HepG2 (cell line): Measurements from ENCODE around the gene MACROD2.

Experiments
- BHLHE40 ChIP-seq: IDR thresholded peaks from 2 replicates; pipeline ENCODE4 v1.6.1; 2011; ENCODE audit warnings: low read length, improper control_type of control experiment
- FOXK2 ChIP-seq: fragments of 450-650 bp; IDR thresholded peaks from 2 replicates; pipeline ENCODE4 v1.6.1; 2016
- GABPA ChIP-seq, 2 experiments: IDR thresholded peaks; 2 replicates each; pipeline ENCODE4 v1.6.1; 2011 to 2016; ENCODE audit warnings: low read depth in 2 of 2, low read length in 1 of 2, missing biosample characterization in 1 of 2, missing genetic modification characterization in 1 of 2
- ZNF354B ChIP-seq: sonication (generic); formaldehyde crosslinking; IDR thresholded peaks from 2 replicates; pipeline ENCODE4 v1.8.0; 2022; ENCODE audit warnings: mild to moderate bottlenecking, missing genetic modification reagents

DNA sequence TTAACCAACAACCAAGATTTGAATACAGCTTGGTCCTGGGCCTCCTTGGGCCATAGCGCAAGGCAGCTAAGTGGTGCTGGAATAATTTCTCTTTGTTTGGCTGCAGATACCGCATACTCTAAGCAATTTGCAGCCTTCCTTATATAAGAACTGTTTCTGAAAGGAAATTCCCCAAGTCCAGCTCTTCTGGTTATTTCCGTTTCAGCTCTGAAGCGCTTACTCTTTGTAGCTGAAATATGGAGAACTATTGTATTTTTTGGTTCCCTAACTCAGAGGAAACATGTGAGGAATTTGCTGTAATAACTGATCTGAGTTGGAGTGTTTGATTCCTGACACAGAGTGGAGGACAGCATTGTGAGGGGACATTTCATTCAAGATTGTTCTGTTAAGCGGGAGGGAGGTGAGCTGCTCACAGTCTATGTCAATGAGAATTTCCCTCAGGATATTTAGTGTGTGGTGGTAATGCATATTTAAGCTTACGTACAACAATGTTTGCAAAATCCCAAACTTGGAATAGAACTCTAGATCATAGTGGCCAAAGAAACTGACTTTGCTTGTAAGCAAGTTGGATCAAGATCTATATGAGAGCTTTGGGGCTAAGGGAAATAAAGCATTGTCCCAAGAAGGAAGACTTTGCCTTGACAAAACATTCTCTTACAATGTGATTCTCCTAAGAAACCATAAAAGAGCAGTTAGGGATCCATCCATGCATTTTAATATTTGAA is 918.7 kb downstream of the MACROD2 start:
- TF ChIP-seq GABPA (IDR thresholded peaks at IDR 0.05; ENCODE audit: low read depth, low read length) (no peak), GABPA (CRISPR knock-in tag; IDR thresholded peaks at IDR 0.05; ENCODE audit: low read depth) (no peak), ZNF354B (CRISPR knock-in tag) (no peak), FOXK2 (no peak), BHLHE40 (no peak)
